NCI-H1436 (cell line): ENCODE data around the gene ABLIM2.
"Not testable (repeated sequence)": the region's sequence is repeated elsewhere in the genome, so short reads cannot be mapped to it uniquely, and the experiment has no call there.

Experiments
- DNase-seq: peaks from one replicate; lab custom pipeline; 2025; lab: John Stamatoyannopoulos, UW

ABLIM2 gene

DNA sequence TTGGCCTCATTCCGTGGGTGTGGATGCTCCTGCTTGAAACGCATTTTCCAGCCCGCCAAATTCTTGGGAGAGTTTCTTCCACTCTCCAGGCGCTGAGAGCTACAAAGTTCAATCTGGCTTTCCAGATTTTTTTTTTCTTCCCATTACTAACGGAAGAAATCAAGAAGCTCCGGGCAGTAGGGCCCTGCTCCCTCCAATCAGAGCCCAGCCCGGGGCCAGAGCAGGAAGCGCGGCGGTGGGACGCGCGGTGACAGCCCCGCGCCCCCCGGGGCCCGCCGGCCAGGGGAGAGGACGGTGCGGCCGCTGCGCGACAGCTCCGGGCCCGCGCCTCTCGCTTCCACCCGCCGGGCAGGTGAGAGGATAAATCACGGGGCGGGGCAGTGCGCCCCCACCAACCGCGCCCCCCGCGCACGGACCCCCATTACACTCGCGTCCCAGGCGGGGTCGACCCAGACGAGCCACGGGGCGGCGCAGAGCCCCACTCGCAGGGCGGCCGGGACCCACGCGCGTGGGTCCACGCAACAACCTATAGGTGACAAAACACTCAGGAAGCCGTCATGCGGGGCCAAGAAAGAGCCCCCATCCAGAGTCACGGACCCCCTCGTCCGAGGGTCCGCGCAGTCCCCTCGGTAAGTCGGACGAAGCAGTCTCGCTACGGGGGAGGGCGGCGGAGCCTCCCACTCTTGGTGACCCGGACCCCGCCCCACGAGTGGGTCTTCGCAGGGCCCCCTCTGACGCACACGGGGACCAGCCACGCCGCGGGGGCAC is 219.8 kb downstream of the ABLIM2 start:
- no peak for DNase-seq

DNA sequence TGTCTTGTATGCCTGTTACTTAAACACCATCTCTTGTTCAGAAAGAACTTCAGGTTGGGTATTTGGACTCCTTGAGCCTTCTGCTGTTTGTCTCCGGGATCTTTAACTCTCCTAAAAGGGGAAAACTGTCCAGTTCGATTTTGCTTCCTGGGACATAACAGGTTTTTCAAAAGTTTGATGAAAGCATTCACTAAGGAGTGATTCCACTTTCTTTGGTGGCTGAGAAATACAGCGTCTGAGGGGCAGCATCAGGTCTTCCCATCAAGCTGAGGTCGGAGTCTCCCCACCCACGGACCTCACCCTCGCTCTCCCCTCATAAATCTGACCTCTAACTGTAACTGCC is 220.4 kb downstream of the ABLIM2 start:
- DNase-seq = no peak

DNA sequence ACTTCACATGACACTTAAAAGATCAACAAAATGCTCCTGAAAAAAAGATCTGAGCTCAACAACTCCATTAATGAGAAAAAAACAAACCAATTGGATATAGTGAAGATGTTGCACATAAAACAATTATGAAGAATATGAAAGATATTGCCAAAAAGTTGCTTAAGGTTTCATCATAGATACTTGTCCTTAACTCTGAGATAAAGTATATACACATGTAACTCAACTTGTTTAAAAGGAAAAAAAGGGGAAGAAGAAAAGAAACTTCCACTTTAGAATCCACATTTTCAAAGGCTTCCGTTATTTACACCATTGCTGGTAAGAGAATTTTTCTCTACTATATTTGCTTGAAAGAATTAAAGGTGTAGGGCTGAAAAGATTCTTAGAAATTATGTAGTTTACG is 221.6 kb downstream of the ABLIM2 start:
- DNase-seq = no peak

GRCh38 chr4:7933651-7934510 is 224.7 kb downstream of the ABLIM2 start:
- DNase-seq = no peak

- no peak for DNase-seq
Measured at GRCh38 chr4:7932287-7932686, 226.3 kb downstream of the ABLIM2 start.

- DNase-seq = no peak
Measured at GRCh38 chr4:7929118-7929951, 229.3 kb downstream of the ABLIM2 start.

DNA sequence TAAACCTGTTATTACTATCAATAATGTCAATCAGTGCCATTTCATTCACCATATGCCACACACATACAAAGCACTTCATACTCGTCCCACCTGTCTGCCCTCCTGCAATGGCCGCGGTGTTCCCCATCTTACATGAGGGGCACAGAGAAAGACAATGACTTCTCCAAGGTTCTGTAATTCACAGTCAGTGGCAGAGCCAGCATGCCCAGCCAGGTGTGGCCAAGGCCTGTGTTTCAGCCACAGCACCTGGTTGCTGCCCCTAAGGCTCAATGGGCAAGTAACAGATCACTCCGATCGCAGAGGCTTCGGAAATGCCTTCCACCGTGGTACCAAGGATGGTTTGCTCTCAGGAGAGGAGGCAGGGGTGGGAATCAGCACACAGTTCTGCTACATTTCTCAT is 229.9 kb downstream of the ABLIM2 start:
- DNase-seq = no peak

GRCh38 chr4:7926822-7927221 is 231.8 kb downstream of the ABLIM2 start:
- no peak for DNase-seq

DNA sequence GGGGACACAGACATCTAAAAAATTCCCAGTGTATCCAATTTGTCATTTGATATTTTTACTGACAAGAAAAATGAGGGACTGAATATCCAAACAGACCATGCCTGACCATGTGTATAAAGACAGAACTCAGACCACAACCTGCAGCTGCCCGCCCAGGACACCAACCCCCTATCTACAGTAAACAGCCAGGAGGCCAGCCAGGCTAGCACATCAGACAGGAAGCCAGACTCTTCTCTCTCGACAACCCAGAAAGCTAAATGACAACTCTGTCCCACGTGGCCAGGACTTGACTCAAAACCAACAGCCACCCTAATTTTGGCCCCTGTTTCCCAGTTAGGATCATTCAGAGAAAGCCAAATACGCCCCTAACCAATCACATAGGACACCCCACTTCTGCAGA is 234.0 kb downstream of the ABLIM2 start:
- DNase-seq = no peak

DNA sequence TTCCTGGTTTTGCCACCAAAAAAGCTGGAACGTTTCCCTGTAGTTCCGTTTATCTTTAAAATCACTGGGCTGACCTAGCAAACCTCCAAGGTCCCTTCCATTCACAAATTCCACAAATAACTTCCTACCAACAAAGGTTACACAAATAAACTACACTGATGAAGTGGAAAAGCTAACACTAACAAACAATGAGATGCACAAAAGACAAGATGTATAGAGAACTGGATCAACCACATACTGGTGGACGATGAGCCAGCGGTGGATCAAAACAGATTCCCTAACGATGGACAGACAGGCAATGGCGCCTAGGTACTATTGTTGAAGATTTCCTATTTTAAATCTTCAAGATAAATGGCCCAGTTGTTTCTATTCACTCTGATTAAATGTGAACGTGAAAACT is 234.4 kb downstream of the ABLIM2 start:
- no peak for DNase-seq

DNA sequence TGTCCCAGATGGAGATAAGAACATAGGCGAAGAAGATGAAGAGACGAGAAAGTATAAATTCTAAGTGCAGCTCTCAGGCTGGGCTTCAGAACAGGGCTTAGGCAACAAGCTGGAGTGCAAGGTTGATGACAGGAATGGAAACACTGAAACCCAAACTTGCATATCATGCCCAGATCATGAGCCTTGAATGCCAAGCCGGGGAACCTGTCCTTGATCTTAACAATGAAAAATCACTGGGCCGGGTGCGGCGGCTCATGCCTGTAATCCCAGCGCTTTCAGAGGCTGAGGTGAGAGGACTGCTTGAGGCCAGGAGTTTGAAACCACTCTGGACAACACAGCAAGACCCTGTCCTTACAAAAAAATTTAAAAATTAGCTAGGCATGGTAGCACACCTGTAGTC is 236.1 kb downstream of the ABLIM2 start:
- no peak for DNase-seq

DNA sequence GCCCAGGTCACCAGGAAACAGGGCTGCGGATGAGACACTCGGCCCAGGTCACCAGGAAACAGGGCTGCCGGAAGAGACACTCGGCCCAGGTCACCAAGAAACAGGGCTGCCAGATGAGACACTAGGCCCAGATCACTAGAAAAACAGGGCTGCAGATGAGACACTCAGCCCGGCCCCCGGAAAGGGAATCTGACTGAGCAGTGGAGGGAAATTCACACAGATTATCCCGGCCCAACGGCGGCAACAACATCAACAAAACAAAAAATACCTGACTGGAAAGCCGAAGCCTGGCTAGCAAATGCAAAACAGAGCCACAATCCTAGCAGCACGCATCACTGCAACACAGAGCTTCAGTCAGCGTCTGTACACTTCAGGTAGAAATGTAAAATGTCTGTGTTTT is 239.6 kb downstream of the ABLIM2 start:
- DNase-seq = no peak

- not testable (repeated sequence) for DNase-seq
Measured at GRCh38 chr4:7918187-7918586, 240.4 kb downstream of the ABLIM2 start.

DNA sequence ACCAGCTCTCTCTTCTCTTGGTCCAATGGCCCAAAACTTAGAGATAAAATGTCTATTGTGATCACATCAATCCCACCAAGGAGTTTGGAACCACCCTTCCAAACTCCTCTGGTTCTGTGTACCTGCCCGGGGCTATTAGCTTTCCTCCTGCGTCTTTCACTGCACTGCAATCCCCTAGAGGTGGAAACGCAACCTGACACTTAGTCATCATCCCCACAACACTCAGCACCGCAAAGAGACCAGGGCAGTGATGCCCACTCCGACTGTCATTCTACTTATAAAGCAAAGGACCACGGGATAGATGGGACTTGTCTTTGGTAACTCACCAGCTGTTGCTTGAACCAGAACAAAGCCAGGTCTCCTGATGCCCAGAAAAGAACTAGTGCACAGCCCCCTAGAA is 240.9 kb downstream of the ABLIM2 start:
- DNase-seq = no peak

DNA sequence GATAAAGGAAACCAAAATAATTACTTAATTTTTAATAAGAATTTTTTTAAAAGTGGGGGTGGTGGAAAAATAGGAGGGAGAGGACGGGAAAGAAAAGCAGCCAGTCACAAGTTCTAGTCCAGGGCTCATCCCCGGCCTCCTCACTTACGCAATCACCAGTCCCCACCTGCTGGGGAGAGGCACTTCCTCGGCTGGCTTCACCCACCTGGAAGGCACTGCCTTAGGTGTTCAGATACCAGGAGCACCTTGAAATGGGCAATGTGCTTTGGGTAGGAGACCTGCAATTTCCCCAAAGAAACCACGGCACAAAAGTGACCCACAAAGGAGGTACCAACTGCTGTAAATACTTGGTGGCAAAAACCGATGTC is 242.8 kb downstream of the ABLIM2 start:
- no peak for DNase-seq
